Neural cell (in vitro differentiated cells): ENCODE results near the gene OR2H2. TPM values are rescaled to one million over a fixed set of nuclear protein-coding genes. Genes with fewer than 3 reads are reported as not detected.

ENCODE experiments used
- H2AFZ ChIP-seq: fragments of 200-600, 300-800 bp; sonication (generic), shearing (Covaris generic); 2 replicates; pipeline ENCODE4 v1.6.0; 2014; ENCODE audit warnings: low read depth, mild to moderate bottlenecking, antibody characterized with exemption, low read length, moderate library complexity
- H3F3A ChIP-seq: fragments of 200-600 bp; shearing (Covaris generic); 2 replicates; pipeline ENCODE4 v1.6.1; 2016; ENCODE audit warnings: mild to moderate bottlenecking, moderate library complexity, mixed read lengths, antibody characterized with exemption, low read length; ENCODE audit not compliant: insufficient read depth, poor library complexity, severe bottlenecking
- H3K27ac ChIP-seq: fragments of 200-600, 300-800 bp; sonication (generic), shearing (Covaris generic); 2 replicates; pipeline ENCODE4 v1.5.1; 2014; ENCODE audit warnings: mild to moderate bottlenecking, low read length, moderate library complexity
- H3K27me3 ChIP-seq: fragments of 300-800, 200-600 bp; sonication (generic), shearing (Covaris generic); 2 replicates; pipeline ENCODE4 v1.6.0; 2014; ENCODE audit warnings: mild to moderate bottlenecking, low read depth, low read length, moderate library complexity; ENCODE audit not compliant: insufficient read depth
- H3K36me3 ChIP-seq: fragments of 300-800, 200-600 bp; sonication (generic), shearing (Covaris generic); 2 replicates; pipeline ENCODE4 v1.5.1; 2014; ENCODE audit warnings: mild to moderate bottlenecking, antibody characterized with exemption, low read length, moderate library complexity; ENCODE audit not compliant: insufficient read depth
- H3K4me2 ChIP-seq: fragments of 300-800, 200-600 bp; sonication (generic), shearing (Covaris generic); 2 replicates; pipeline ENCODE4 v1.6.0; 2014; ENCODE audit warnings: mild to moderate bottlenecking, low read length
- H3K4me3 ChIP-seq: fragments of 300-800, 200-600 bp; sonication (generic), shearing (Covaris generic); 2 replicates; pipeline ENCODE4 v1.5.1; 2014; ENCODE audit warnings: mild to moderate bottlenecking, low read length, moderate library complexity
- H3K79me2 ChIP-seq: fragments of 200-600 bp; shearing (Covaris generic); replicated peaks from 2 replicates; pipeline ENCODE4 v1.6.0; 2014; ENCODE audit warnings: mild to moderate bottlenecking, low read length, moderate library complexity; ENCODE audit not compliant: insufficient read depth
- H3K9ac ChIP-seq: fragments of 300-800, 200-600 bp; sonication (generic), shearing (Covaris generic); 2 replicates; pipeline ENCODE4 v1.6.1; 2016; ENCODE audit warnings: mild to moderate bottlenecking, low read length, mixed read lengths
- H3K9me2 ChIP-seq: fragments of 200-600 bp; shearing (Covaris generic); 2 replicates; pipeline ENCODE4 v1.6.1; 2016; ENCODE audit warnings: mild to moderate bottlenecking, low read length, mixed read lengths; ENCODE audit not compliant: insufficient read depth
- H3K9me3 ChIP-seq: fragments of 200-600, 300-800 bp; sonication (generic), shearing (Covaris generic); 2 replicates; pipeline ENCODE4 v1.6.1; 2016; ENCODE audit warnings: mild to moderate bottlenecking, mixed run types, low read length, moderate library complexity, mixed read lengths
- H4K20me1 ChIP-seq: fragments of 200-600 bp; shearing (Covaris generic); 2 replicates; pipeline ENCODE4 v1.6.1; 2016; ENCODE audit warnings: mild to moderate bottlenecking, mixed run types; ENCODE audit not compliant: insufficient read depth
- POLR2AphosphoS5 ChIP-seq: IDR thresholded peaks from 2 replicates; pipeline ENCODE4 v1.6.1; 2012
- RAD21 ChIP-seq: fragments of 450-650 bp; conservative IDR thresholded peaks from 2 replicates; pipeline ENCODE4 v1.6.1; 2014; ENCODE audit warnings: antibody characterized with exemption, mild to moderate bottlenecking, moderate library complexity
- TAF1 ChIP-seq: IDR thresholded peaks from 2 replicates; pipeline ENCODE4 v1.6.1; 2012; ENCODE audit warnings: low read depth
- polyA plus RNA-seq: library from polyadenylated mRNA; depleted of rRNA; stranded (reverse); fragments of >200 nt; gene quantifications from 2 replicates; pipeline ENCODE4 v1.2.3, GENCODE V29; 2014
- TF ChIP-seq, protein P1 (sequence below): fragments of 450-650 bp; IDR thresholded peaks from 2 replicates; pipeline ENCODE4 v1.5.1; 2014; ENCODE audit warnings: antibody characterized with exemption, mild to moderate bottlenecking, moderate library complexity; ENCODE audit not compliant: poor library complexity, severe bottlenecking
- TF ChIP-seq, protein P2 (sequence below): IDR thresholded peaks from 2 replicates; pipeline ENCODE4 v1.6.1; 2012; ENCODE audit warnings: borderline replicate concordance

Gene OR2H2
- polyA plus RNA-seq, 1 donor from 2014 or later = not detected

DNA sequence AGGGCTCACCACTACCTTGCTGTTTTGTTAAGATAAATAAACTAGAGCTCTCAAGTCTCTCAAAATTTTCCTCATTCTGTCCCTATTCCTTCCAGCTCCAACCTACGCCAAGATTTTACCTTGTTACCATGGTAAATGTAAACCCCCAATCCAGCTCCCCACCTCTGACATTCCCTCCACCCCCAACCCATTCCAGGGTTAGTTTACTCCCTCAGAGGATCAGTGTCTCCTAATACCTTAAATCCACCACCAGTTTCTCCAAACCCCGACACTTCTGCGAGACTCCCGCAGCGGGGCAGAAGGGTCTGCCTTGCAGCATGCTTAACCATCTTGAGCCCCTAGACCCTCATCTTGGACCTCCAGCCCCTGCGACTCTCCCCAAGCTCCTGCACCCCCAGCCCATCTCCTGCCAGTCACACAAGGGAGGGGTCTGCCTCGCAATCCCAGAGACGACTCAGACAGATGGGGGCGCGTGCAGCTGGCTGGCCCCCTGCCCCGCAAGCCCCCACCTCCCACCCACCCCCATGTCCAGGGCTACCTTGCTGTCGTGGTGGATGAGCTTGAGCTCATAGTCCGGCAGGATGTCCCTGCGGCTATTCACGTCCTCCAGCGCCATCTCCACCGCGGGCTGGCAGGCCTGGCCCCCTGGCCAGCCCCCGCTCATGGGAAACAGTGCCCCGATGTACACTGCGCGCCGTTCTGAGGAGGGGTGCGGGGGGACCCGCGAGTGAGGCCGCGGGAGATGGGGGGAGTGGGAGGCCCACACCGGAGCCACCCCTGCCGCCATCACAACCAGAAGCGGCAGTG is 42.2 kb downstream of the OR2H2 start:
- Histone ChIP-seq H4K20me1 (no peaks in the 10 kb centered on the region), H3K4me3 (peak overlapping the region; percentile 69), H3K27ac (peak overlapping the region; percentile 85), H3K9ac (peak overlapping the region; percentile 96), H2AFZ (no peak overlapping the region), H3K36me3 (peaks cover 5% of the 10 kb centered on the region), H3K27me3 (no peaks in the 10 kb centered on the region), H3K79me2 (peaks cover 42% of the 10 kb centered on the region), H3K9me2 (no peaks in the 10 kb centered on the region), H3K9me3 (no peaks in the 10 kb centered on the region), H3K4me2 (peak overlapping the region; percentile 78), H3F3A (no peaks in the 10 kb centered on the region)
- TF ChIP-seq RAD21 = no peak
- TF ChIP-seq TAF1 = peak; percentile 39

DNA sequence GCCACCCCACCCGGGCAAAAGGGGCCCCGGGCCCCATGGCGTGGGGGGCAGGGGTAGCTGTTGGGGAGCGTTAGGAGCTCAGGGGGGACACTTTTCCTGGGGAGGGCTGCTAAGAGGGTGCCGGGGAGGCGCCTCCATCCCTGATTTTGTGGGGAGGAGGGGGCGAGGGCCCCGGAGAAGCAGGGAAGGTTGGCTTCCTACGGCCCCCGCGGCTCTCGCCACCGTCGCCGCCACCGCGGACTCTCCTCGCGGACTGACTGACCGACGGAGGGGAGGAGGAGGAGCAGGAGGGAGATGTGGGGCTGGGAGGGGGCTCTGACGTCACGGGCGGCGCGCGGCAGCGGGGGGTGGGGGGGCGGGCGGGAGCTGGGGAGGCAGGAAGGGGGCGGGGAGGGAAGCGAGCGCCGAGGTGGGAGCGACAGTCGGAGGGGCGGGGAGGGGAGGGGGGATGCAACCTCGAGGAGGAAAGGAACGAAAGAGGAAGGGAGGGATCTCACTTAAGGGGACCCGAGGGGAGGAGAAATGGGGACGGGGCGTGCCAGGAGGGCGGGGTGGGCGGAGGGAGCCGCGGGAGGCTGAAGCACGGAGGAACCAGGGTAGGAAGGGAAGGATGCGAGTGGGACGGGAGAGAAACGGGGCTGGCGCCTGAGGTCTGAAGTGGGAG is 43.0 kb downstream of the OR2H2 start:
- TF ChIP-seq TAF1 (no peak), RAD21 (no peak), POLR2AphosphoS5 (peak; percentile 74)
- TF ChIP-seq, protein P1, sequence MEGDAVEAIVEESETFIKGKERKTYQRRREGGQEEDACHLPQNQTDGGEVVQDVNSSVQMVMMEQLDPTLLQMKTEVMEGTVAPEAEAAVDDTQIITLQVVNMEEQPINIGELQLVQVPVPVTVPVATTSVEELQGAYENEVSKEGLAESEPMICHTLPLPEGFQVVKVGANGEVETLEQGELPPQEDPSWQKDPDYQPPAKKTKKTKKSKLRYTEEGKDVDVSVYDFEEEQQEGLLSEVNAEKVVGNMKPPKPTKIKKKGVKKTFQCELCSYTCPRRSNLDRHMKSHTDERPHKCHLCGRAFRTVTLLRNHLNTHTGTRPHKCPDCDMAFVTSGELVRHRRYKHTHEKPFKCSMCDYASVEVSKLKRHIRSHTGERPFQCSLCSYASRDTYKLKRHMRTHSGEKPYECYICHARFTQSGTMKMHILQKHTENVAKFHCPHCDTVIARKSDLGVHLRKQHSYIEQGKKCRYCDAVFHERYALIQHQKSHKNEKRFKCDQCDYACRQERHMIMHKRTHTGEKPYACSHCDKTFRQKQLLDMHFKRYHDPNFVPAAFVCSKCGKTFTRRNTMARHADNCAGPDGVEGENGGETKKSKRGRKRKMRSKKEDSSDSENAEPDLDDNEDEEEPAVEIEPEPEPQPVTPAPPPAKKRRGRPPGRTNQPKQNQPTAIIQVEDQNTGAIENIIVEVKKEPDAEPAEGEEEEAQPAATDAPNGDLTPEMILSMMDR = no peak
- TF ChIP-seq, protein P2, sequence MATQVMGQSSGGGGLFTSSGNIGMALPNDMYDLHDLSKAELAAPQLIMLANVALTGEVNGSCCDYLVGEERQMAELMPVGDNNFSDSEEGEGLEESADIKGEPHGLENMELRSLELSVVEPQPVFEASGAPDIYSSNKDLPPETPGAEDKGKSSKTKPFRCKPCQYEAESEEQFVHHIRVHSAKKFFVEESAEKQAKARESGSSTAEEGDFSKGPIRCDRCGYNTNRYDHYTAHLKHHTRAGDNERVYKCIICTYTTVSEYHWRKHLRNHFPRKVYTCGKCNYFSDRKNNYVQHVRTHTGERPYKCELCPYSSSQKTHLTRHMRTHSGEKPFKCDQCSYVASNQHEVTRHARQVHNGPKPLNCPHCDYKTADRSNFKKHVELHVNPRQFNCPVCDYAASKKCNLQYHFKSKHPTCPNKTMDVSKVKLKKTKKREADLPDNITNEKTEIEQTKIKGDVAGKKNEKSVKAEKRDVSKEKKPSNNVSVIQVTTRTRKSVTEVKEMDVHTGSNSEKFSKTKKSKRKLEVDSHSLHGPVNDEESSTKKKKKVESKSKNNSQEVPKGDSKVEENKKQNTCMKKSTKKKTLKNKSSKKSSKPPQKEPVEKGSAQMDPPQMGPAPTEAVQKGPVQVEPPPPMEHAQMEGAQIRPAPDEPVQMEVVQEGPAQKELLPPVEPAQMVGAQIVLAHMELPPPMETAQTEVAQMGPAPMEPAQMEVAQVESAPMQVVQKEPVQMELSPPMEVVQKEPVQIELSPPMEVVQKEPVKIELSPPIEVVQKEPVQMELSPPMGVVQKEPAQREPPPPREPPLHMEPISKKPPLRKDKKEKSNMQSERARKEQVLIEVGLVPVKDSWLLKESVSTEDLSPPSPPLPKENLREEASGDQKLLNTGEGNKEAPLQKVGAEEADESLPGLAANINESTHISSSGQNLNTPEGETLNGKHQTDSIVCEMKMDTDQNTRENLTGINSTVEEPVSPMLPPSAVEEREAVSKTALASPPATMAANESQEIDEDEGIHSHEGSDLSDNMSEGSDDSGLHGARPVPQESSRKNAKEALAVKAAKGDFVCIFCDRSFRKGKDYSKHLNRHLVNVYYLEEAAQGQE = no peak
- Histone ChIP-seq H3K9me2 (no peaks in the 10 kb centered on the region), H3F3A (no peaks in the 10 kb centered on the region), H3K27me3 (no peaks in the 10 kb centered on the region), H2AFZ (no peak overlapping the region), H3K36me3 (peaks cover 5% of the 10 kb centered on the region), H3K9ac (peak overlapping the region; percentile 96), H3K9me3 (no peaks in the 10 kb centered on the region), H3K4me3 (peak overlapping the region; percentile 69), H3K27ac (peak overlapping the region; percentile 90), H3K4me2 (peak overlapping the region; percentile 83), H4K20me1 (no peaks in the 10 kb centered on the region), H3K79me2 (peaks cover 36% of the 10 kb centered on the region)
